GM23338 (cell line): ENCODE measurements around the gene RTN4RL1.

ENCODE experiments used
- EZH2phosphoT487 ChIP-seq: fragments of 200-600 bp; sonication (generic); IDR thresholded peaks from one replicate; pipeline ENCODE4 v1.8.1; 2018; ENCODE audit warnings: antibody characterized with exemption; ENCODE audit not compliant: unreplicated experiment
- JUNB ChIP-seq: IDR thresholded peaks from one replicate; pipeline ENCODE4 v1.6.1; 2016; ENCODE audit warnings: antibody characterized with exemption; ENCODE audit not compliant: unreplicated experiment
- POLR2AphosphoS5 ChIP-seq: IDR thresholded peaks from 2 replicates; pipeline ENCODE4 v1.6.1; 2016; ENCODE audit warnings: antibody characterized with exemption, low read depth
- TF ChIP-seq, protein P1 (sequence below), 2 experiments: fragments of 200-600 bp in 1 of 2; sonication (generic) in 1 of 2; conservative IDR thresholded peaks; 2 replicates each; pipeline versions ENCODE4 v1.5.1 to v1.6.1; 2016 to 2017; ENCODE audit warnings: antibody characterized with exemption in 2 of 2, low read depth in 2 of 2, mild to moderate bottlenecking in 2 of 2, moderate library complexity in 1 of 2

DNA sequence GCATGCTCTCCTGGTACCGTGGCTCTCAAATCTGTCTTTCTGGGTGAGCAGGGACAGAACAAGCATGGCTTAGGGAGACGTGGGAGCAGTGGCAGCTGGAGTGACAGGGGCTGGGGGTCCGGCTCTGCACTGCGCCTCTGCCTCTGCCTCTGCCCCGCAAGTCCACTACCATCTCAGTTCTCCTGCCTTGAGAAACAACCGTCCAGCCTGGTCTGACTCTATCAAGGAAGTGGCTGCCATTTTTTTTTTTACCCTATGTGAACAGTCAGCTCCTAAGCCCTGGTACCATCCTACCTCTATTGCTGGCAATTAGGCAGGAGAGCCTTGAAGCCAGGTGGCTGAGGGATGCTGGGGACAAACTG, 45.9 kb upstream of the RTN4RL1 start:
- TF ChIP-seq JUNB (no peak), POLR2AphosphoS5 (no peak), EZH2phosphoT487 (no peak)
- TF ChIP-seq, protein P1, sequence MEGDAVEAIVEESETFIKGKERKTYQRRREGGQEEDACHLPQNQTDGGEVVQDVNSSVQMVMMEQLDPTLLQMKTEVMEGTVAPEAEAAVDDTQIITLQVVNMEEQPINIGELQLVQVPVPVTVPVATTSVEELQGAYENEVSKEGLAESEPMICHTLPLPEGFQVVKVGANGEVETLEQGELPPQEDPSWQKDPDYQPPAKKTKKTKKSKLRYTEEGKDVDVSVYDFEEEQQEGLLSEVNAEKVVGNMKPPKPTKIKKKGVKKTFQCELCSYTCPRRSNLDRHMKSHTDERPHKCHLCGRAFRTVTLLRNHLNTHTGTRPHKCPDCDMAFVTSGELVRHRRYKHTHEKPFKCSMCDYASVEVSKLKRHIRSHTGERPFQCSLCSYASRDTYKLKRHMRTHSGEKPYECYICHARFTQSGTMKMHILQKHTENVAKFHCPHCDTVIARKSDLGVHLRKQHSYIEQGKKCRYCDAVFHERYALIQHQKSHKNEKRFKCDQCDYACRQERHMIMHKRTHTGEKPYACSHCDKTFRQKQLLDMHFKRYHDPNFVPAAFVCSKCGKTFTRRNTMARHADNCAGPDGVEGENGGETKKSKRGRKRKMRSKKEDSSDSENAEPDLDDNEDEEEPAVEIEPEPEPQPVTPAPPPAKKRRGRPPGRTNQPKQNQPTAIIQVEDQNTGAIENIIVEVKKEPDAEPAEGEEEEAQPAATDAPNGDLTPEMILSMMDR (conservative IDR thresholded peaks at IDR 0.05; ENCODE audit: low read depth in 2 of 2): no peak
